Colonic mucosa (tissue), 4 donors: Measurements from ENCODE around the gene MARK1. TPM values are rescaled to one million over a fixed set of nuclear protein-coding genes. Genes with fewer than 3 reads are reported as not detected.

Source experiments
- DNase-seq: peaks from one replicate; pipeline ENCODE4 v3.0.0-alpha.2; 2020
- H3K27ac ChIP-seq: fragments of 200-600 bp; one replicate; pipeline ENCODE4 v1.8.0; 2021
- H3K27me3 ChIP-seq: fragments of 200-600 bp; one replicate; pipeline ENCODE4 v1.8.0; 2021
- H3K36me3 ChIP-seq: fragments of 200-600 bp; one replicate; pipeline ENCODE4 v1.8.0; 2021
- H3K4me1 ChIP-seq: fragments of 200-600 bp; one replicate; pipeline ENCODE4 v1.8.0; 2021; ENCODE audit warnings: mild to moderate bottlenecking
- H3K4me3 ChIP-seq: fragments of 200-600 bp; one replicate; pipeline ENCODE4 v1.8.0; 2021
- H3K9ac ChIP-seq, 2 donors: one replicate each; pipeline ENCODE4 v1.7.0; 2013; ENCODE audit warnings: control low read depth in 2 of 2, low read depth in 2 of 2, low read length in 2 of 2
- H3K9me3 ChIP-seq: fragments of 200-600 bp; one replicate; pipeline ENCODE4 v1.8.0; 2021
- intact Hi-C: fragments of 100-400 bp; cut with DNase I; formaldehyde crosslinking; loops from one replicate; pipeline ENCODE4 v1.14.1; 2022
- total RNA-seq, 2 donors: library from RNA; stranded (reverse); fragmentation: NEBNext Ultra II Directional in 1 of 2; extraction: Animal tissue kit (Norgen Biotek cat#: 25700) in 1 of 2; gene quantifications; one replicate each; pipeline ENCODE4 v1.2.1, GENCODE V29; 2021
- TF ChIP-seq, protein P1 (sequence below): fragments of 200-600 bp; IDR thresholded peaks from one replicate; pipeline ENCODE4 v1.8.0; 2022; ENCODE audit warnings: antibody characterized with exemption, mild to moderate bottlenecking
- donor health status: healthy.
- donor health status: DM: no; HTN: no; CAD: no.
- donor health status: DM: no; HTN: no; CAD: no.

The MARK1 gene
- total RNA-seq, 2 donors from 2014 or later = 1.8 to 3.3 TPM

DNA sequence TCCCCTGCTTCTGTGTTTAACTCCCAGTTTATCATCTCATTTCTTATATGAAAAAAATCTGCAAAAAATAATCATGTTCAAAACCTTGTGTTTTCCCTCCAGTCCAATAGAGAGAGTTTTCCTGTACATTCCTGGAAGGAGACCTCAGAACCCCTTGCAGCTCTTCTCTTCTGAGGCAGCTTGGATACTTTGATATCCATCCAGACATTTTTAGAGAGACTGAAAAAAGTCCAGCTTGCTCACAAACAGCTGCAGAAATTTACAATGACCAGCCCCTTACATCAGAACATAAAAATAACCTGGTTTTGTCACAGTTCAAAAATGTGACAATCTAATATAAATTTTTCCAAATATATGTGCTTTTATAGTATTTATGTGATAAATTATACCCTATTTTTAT lies 88.9 kb downstream of the MARK1 start:
- intact Hi-C loops = no loop called here
- TF ChIP-seq, protein P1, sequence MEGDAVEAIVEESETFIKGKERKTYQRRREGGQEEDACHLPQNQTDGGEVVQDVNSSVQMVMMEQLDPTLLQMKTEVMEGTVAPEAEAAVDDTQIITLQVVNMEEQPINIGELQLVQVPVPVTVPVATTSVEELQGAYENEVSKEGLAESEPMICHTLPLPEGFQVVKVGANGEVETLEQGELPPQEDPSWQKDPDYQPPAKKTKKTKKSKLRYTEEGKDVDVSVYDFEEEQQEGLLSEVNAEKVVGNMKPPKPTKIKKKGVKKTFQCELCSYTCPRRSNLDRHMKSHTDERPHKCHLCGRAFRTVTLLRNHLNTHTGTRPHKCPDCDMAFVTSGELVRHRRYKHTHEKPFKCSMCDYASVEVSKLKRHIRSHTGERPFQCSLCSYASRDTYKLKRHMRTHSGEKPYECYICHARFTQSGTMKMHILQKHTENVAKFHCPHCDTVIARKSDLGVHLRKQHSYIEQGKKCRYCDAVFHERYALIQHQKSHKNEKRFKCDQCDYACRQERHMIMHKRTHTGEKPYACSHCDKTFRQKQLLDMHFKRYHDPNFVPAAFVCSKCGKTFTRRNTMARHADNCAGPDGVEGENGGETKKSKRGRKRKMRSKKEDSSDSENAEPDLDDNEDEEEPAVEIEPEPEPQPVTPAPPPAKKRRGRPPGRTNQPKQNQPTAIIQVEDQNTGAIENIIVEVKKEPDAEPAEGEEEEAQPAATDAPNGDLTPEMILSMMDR = no peak
- Histone ChIP-seq H3K4me1 (no peaks in the 10 kb centered on the region), H3K4me3 (no peak overlapping the region), H3K27me3 (no peaks in the 10 kb centered on the region), H3K9me3 (no peaks in the 10 kb centered on the region), H3K36me3 (no peaks in the 10 kb centered on the region), H3K9ac (no peak overlapping the region), H3K27ac (no peak overlapping the region)
- no peak for DNase-seq

DNA sequence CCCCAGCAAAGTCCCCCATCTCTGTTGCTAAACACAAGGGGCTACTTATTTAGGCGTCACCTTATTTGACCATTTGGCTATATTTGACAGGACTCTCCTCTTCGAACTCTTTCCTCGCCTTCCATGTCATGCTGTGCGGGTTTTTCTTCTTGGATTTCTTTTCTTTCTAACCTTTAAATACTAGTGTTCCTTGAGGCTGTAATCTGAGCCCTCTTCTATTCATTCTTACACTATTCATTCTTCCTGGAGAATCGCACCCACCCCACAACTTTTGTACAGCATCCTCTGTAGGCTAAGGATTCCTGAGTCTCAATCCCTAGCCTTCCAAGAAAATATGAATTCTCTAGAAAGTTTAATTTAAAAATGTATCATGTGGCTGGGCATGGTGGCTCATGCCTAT lies 100.5 kb downstream of the MARK1 start:
- H3K4me3 ChIP-seq = no peak overlapping the region
- no peaks in the 10 kb centered on the region for H3K9me3 ChIP-seq
- no peaks in the 10 kb centered on the region for H3K4me1 ChIP-seq
- no peaks in the 10 kb centered on the region for H3K27me3 ChIP-seq
- no peak overlapping the region for H3K27ac ChIP-seq
- TF ChIP-seq, protein P1 = no peak
- no peaks in the 10 kb centered on the region for H3K36me3 ChIP-seq
- no peak for DNase-seq
- intact Hi-C loops = no loop called here
- H3K9ac ChIP-seq = no peak overlapping the region

DNA sequence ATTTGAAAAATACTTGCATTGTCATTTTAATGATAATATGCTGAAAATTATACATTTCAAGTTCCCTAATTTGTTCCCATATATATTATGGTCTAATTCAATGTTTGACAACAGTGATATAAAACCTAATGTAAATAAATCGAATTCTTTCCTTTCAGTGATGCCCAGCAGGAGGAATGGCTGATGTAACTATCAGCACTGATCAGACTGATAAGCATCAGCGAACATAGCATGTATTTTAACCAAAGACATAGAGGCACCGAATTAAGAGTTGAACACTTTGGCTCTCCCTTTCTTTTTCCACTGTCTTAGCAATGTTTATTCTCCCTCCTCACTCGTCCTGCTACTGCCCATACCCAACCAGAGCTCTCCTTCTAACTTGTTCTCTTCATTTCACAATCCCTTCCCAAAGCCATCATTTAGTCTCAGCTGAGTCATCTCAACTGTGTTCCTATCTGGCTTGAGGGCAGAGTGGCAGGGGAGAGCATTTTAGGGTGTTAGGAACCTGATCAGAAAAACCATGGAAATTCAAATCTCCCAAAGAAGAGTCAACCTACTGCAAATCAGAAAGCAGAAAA lies 103.4 kb downstream of the MARK1 start:
- DNase-seq = no peak
- Histone ChIP-seq H3K27ac (no peak overlapping the region), H3K4me3 (no peak overlapping the region)

DNA sequence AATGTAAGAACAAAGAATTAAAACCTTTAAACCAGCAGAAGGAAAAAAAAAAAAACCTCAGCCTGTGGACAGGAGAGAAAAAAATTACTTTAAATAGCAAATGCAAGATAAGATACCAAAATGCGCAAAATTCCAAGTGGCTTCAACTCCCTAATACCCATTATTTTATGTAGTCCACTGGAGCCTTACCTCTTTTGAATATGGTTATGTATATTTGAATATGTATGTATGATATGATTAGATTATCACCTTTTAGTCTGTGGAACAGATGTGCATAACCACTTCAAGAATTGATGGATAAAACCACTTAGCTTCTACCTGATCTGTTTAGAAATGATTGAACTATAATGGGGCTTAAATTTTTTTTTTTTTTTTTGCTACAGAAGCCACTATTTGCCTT lies 109.8 kb downstream of the MARK1 start:
- no peaks in the 10 kb centered on the region for H3K36me3 ChIP-seq
- TF ChIP-seq, protein P1 = no peak
- no peak overlapping the region for H3K27ac ChIP-seq
- H3K4me3 ChIP-seq = no peak overlapping the region
- H3K4me1 ChIP-seq = no peaks in the 10 kb centered on the region
- H3K9ac ChIP-seq = no peak overlapping the region
- DNase-seq = no peak
- no peaks in the 10 kb centered on the region for H3K27me3 ChIP-seq
- no peaks in the 10 kb centered on the region for H3K9me3 ChIP-seq
- intact Hi-C loops = no loop called here

More for the DNA sequence above, 103.4 kb downstream of the MARK1 start:
- H3K27me3 ChIP-seq = no peaks in the 10 kb centered on the region
- no peak overlapping the region for H3K9ac ChIP-seq
- no peaks in the 10 kb centered on the region for H3K36me3 ChIP-seq
- no peaks in the 10 kb centered on the region for H3K4me1 ChIP-seq
- TF ChIP-seq, protein P1 = no peak
- H3K9me3 ChIP-seq = no peaks in the 10 kb centered on the region
- intact Hi-C loops = no loop called here

DNA sequence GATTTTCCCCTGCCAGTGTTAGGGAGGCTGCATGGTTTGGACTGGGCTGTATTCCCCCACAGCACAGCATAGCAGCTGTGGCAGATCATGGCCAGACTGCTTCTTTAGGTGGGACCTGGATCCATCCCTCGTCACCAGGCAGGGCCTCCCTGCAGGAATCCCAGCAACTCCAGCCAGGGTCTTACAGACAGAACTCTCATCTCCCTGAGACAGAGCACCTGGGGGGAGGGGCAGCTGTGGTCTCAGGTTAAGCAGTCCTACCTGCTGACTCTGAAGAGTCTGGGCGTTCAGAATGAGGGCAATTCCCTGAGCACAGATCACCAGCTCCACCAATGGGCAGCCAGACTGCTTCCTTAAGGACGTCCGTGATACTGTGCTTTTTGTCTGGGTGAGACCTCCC lies 114.3 kb downstream of the MARK1 start:
- no peak overlapping the region for H3K4me3 ChIP-seq
- no peaks in the 10 kb centered on the region for H3K4me1 ChIP-seq
- TF ChIP-seq, protein P1 = no peak
- H3K36me3 ChIP-seq = no peaks in the 10 kb centered on the region
- H3K27me3 ChIP-seq = no peaks in the 10 kb centered on the region
- H3K9ac ChIP-seq = no peak overlapping the region
- intact Hi-C loops = no loop called here
- no peak overlapping the region for H3K27ac ChIP-seq
- no peaks in the 10 kb centered on the region for H3K9me3 ChIP-seq
- DNase-seq = no peak
